ENCODE results near the gene RHBDL2. TPM values are rescaled to one million over a fixed set of nuclear protein-coding genes. Genes with fewer than 3 reads are reported as not detected.
A peak's percentile ranks its signal among the peaks of the same experiment; 100 is the strongest.

The RHBDL2 gene
- total and polyA plus RNA-seq, 2 of the 13 experiments (the other 11 are each of a cell fraction or from before 2014, with no cell fraction given) = 3.3 to 5.4 TPM

DNA sequence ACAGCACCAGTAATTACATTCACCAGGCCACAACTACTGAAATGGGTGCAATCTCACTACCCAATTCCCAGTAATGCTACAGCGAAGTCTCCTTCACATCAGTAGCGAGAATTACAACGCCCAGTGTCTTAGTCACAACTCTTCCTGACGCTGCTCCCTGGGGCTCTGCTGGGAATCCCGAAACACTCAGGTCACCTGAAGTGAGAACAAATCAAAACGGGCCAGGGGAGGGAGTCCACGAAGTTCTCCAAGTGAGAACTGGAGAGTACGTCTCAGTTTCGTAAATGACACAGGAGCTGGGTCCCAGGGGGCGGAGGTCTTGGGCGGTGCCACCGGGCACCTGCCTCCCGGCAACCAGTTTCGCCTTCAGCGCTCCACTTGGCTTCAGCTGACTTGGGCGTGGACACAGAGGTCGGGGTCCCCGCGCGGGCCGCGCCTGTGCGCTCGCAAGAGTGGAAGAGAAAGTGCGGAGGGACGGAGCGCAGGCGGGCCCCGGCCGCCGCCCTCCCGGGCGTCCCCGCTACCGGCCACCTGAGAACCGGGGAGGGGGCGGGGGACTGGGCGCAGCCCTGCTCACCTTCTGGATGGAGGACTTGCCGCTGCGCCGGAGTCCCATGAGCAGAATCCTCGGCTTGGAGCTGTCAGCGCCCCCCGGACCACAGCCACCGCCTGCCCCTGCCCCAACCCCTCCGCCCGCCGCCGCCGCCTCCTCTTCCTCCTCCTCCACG is 82.6 kb downstream of the RHBDL2 start (continued):
- TF ChIP-seq KDM4B (CRISPR knock-in tag; IDR thresholded peaks at IDR 0.05) (0 out of 2 replicates have a peak, but pooled peaks have one; percentile 34), ZNF816 (CRISPR knock-in tag; IDR thresholded peaks at IDR 0.05; ENCODE audit: borderline replicate concordance) (no peak), ZFAT (CRISPR knock-in tag; conservative IDR thresholded peaks at IDR 0.05) (0 out of 2 replicates have a peak, but pooled peaks have one; percentile 60), HNRNPK (IDR thresholded peaks at IDR 0.05; ENCODE audit: low read depth, low read length, poor library complexity, severe bottlenecking) (peak; percentile 33), CCDC6 (CRISPR knock-in tag; IDR thresholded peaks at IDR 0.05) (no peak), POLR2AphosphoS5 (IDR thresholded peaks at IDR 0.05; ENCODE audit: low read depth, low read length) (no peak), ZNF44 (CRISPR knock-in tag; IDR thresholded peaks at IDR 0.05) (no peak), KLF6 (CRISPR knock-in tag; IDR thresholded peaks at IDR 0.05) (0 out of 2 replicates have a peak, but pooled peaks have one; percentile 35), ZNF451 (CRISPR knock-in tag; IDR thresholded peaks at IDR 0.05) (0 out of 2 replicates have a peak, but pooled peaks have one; percentile 32), IRX3 (CRISPR knock-in tag; IDR thresholded peaks at IDR 0.05; ENCODE audit: borderline replicate concordance, low read depth) (0 out of 2 replicates have a peak, but pooled peaks have one; percentile 44), ATAD3A (CRISPR knock-in tag; IDR thresholded peaks at IDR 0.05) (no peak), PCBP2 (optimal IDR thresholded peaks at IDR 0.05; ENCODE audit: low read depth, low read length, poor library complexity, severe bottlenecking) (no peak), SRSF1 (optimal IDR thresholded peaks at IDR 0.05; ENCODE audit: low read depth, low read length) (no peak)
- TF ChIP-seq, protein P1, sequence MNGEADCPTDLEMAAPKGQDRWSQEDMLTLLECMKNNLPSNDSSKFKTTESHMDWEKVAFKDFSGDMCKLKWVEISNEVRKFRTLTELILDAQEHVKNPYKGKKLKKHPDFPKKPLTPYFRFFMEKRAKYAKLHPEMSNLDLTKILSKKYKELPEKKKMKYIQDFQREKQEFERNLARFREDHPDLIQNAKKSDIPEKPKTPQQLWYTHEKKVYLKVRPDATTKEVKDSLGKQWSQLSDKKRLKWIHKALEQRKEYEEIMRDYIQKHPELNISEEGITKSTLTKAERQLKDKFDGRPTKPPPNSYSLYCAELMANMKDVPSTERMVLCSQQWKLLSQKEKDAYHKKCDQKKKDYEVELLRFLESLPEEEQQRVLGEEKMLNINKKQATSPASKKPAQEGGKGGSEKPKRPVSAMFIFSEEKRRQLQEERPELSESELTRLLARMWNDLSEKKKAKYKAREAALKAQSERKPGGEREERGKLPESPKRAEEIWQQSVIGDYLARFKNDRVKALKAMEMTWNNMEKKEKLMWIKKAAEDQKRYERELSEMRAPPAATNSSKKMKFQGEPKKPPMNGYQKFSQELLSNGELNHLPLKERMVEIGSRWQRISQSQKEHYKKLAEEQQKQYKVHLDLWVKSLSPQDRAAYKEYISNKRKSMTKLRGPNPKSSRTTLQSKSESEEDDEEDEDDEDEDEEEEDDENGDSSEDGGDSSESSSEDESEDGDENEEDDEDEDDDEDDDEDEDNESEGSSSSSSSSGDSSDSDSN (CRISPR knock-in tag; IDR thresholded peaks at IDR 0.05) = peak; percentile 26; the same call in 1 of the 2 replicates
- TF ChIP-seq, protein P2, sequence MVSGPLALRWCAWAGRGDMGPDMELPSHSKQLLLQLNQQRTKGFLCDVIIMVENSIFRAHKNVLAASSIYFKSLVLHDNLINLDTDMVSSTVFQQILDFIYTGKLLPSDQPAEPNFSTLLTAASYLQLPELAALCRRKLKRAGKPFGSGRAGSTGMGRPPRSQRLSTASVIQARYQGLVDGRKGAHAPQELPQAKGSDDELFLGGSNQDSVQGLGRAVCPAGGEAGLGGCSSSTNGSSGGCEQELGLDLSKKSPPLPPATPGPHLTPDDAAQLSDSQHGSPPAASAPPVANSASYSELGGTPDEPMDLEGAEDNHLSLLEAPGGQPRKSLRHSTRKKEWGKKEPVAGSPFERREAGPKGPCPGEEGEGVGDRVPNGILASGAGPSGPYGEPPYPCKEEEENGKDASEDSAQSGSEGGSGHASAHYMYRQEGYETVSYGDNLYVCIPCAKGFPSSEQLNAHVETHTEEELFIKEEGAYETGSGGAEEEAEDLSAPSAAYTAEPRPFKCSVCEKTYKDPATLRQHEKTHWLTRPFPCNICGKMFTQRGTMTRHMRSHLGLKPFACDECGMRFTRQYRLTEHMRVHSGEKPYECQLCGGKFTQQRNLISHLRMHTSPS (CRISPR knock-in tag; IDR thresholded peaks at IDR 0.05; ENCODE audit: low read depth) = 0 out of 2 replicates have a peak, but pooled peaks have one; percentile 40
- TF ChIP-seq, protein P3, sequence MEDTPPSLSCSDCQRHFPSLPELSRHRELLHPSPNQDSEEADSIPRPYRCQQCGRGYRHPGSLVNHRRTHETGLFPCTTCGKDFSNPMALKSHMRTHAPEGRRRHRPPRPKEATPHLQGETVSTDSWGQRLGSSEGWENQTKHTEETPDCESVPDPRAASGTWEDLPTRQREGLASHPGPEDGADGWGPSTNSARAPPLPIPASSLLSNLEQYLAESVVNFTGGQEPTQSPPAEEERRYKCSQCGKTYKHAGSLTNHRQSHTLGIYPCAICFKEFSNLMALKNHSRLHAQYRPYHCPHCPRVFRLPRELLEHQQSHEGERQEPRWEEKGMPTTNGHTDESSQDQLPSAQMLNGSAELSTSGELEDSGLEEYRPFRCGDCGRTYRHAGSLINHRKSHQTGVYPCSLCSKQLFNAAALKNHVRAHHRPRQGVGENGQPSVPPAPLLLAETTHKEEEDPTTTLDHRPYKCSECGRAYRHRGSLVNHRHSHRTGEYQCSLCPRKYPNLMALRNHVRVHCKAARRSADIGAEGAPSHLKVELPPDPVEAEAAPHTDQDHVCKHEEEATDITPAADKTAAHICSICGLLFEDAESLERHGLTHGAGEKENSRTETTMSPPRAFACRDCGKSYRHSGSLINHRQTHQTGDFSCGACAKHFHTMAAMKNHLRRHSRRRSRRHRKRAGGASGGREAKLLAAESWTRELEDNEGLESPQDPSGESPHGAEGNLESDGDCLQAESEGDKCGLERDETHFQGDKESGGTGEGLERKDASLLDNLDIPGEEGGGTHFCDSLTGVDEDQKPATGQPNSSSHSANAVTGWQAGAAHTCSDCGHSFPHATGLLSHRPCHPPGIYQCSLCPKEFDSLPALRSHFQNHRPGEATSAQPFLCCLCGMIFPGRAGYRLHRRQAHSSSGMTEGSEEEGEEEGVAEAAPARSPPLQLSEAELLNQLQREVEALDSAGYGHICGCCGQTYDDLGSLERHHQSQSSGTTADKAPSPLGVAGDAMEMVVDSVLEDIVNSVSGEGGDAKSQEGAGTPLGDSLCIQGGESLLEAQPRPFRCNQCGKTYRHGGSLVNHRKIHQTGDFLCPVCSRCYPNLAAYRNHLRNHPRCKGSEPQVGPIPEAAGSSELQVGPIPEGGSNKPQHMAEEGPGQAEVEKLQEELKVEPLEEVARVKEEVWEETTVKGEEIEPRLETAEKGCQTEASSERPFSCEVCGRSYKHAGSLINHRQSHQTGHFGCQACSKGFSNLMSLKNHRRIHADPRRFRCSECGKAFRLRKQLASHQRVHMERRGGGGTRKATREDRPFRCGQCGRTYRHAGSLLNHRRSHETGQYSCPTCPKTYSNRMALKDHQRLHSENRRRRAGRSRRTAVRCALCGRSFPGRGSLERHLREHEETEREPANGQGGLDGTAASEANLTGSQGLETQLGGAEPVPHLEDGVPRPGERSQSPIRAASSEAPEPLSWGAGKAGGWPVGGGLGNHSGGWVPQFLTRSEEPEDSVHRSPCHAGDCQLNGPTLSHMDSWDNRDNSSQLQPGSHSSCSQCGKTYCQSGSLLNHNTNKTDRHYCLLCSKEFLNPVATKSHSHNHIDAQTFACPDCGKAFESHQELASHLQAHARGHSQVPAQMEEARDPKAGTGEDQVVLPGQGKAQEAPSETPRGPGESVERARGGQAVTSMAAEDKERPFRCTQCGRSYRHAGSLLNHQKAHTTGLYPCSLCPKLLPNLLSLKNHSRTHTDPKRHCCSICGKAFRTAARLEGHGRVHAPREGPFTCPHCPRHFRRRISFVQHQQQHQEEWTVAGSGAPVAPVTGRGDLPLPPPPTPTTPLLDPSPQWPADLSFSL (CRISPR knock-in tag; IDR thresholded peaks at IDR 0.05) = 0 out of 2 replicates have a peak, but pooled peaks have one; percentile 16
